ENCODE results near the gene MYO3A.

The MYO3A gene

GRCh38 chr10:26232174-26232573 lies 298.1 kb downstream of the MYO3A start:
- no peaks in the 10 kb centered on the region for H3K9me3 ChIP-seq (replicated peaks in 1 of 2; ENCODE audit: control insufficient read depth in 2 of 2, insufficient read depth in 1 of 2, low read depth in 1 of 2, low read length in 2 of 2)
- no peak overlapping the region for H4K8ac ChIP-seq (ENCODE audit: low read depth, low read length)
- H3K27me3 ChIP-seq (ENCODE audit: control insufficient read depth in 3 of 3, insufficient read depth in 3 of 3, low read depth in 1 of 3, low read length in 3 of 3) = no peaks in the 10 kb centered on the region
- no peak overlapping the region for H2BK120ac ChIP-seq (ENCODE audit: low read depth, low read length)
- no peak overlapping the region for H3K4me2 ChIP-seq (ENCODE audit: insufficient read depth, low read length, poor library complexity, severe bottlenecking)
- H3K18ac ChIP-seq (ENCODE audit: low read length) = no peak overlapping the region
- H3K36me3 ChIP-seq (replicated peaks in 1 of 2; ENCODE audit: control insufficient read depth in 2 of 2, insufficient read depth in 2 of 2, low read length in 2 of 2) = no peaks in the 10 kb centered on the region
- no peak overlapping the region for H3K9ac ChIP-seq (ENCODE audit: low read depth, low read length, poor library complexity)
- H3K23ac ChIP-seq (ENCODE audit: low read depth, low read length, poor library complexity) = no peak overlapping the region
- no CpG with 5 or more reads among the region's 5 CpGs for WGBS, 2 donors (ENCODE audit: extremely low coverage in 2 of 2, insufficient read length in 2 of 2, insufficient replicate concordance in 1 of 2)
- no peaks in the 10 kb centered on the region for H3K4me1 ChIP-seq (ENCODE audit: control insufficient read depth in 2 of 2, insufficient read depth in 1 of 2, low read depth in 1 of 2, low read length in 2 of 2)
- no peaks in the 10 kb centered on the region for H3K79me1 ChIP-seq (ENCODE audit: low read depth, low read length)
- no peak overlapping the region for H3K4ac ChIP-seq (ENCODE audit: low read length)
- H3K4me3 ChIP-seq (ENCODE audit: low read length in 2 of 2) = no peak overlapping the region
- no peak overlapping the region for H2BK12ac ChIP-seq (ENCODE audit: low read length)
- no peak overlapping the region for H4K91ac ChIP-seq (ENCODE audit: low read depth, low read length, poor library complexity)
- H2BK5ac ChIP-seq (ENCODE audit: low read length) = no peak overlapping the region
- DNase-seq (ENCODE audit: low spot score) = no peak
- no peak overlapping the region for H2AFZ ChIP-seq (ENCODE audit: low read length)
- H3K27ac ChIP-seq (replicated peaks; ENCODE audit: low read length) = no peak overlapping the region
- H2BK15ac ChIP-seq (ENCODE audit: low read length) = no peak overlapping the region
- no peak overlapping the region for H3K14ac ChIP-seq (ENCODE audit: low read length)
- H2AK5ac ChIP-seq (ENCODE audit: low read depth, low read length) = no peak overlapping the region

GRCh38 chr10:26235761-26236160 lies 301.7 kb downstream of the MYO3A start:
- no peak overlapping the region for H3K4ac ChIP-seq (ENCODE audit: low read length)
- no peak overlapping the region for H3K4me2 ChIP-seq (ENCODE audit: insufficient read depth, low read length, poor library complexity, severe bottlenecking)
- DNase-seq (ENCODE audit: low spot score) = no peak
- no peak overlapping the region for H3K27ac ChIP-seq (replicated peaks; ENCODE audit: low read length)
- no peak overlapping the region for H2BK15ac ChIP-seq (ENCODE audit: low read length)
- H3K23ac ChIP-seq (ENCODE audit: low read depth, low read length, poor library complexity) = no peak overlapping the region
- H3K4me1 ChIP-seq (ENCODE audit: control insufficient read depth in 2 of 2, insufficient read depth in 1 of 2, low read depth in 1 of 2, low read length in 2 of 2) = peaks cover 0 to 1% of the 10 kb centered on the region in 2 donors
- no peak overlapping the region for H3K14ac ChIP-seq (ENCODE audit: low read length)
- no peak overlapping the region for H2BK120ac ChIP-seq (ENCODE audit: low read depth, low read length)
- H2BK12ac ChIP-seq (ENCODE audit: low read length) = no peak overlapping the region
- no peak overlapping the region for H2AFZ ChIP-seq (ENCODE audit: low read length)
- H2BK5ac ChIP-seq (ENCODE audit: low read length) = no peak overlapping the region
- no peak overlapping the region for H3K4me3 ChIP-seq (ENCODE audit: low read length in 2 of 2)
- H4K8ac ChIP-seq (ENCODE audit: low read depth, low read length) = no peak overlapping the region
- H3K18ac ChIP-seq (ENCODE audit: low read length) = no peak overlapping the region
- no peak overlapping the region for H3K9ac ChIP-seq (ENCODE audit: low read depth, low read length, poor library complexity)
- peaks cover 0 to 2% of the 10 kb centered on the region in 2 donors for H3K9me3 ChIP-seq (replicated peaks in 1 of 2; ENCODE audit: control insufficient read depth in 2 of 2, insufficient read depth in 1 of 2, low read depth in 1 of 2, low read length in 2 of 2)
- H3K79me1 ChIP-seq (ENCODE audit: low read depth, low read length) = no peaks in the 10 kb centered on the region
- peaks cover 0 to 2% (median 2%) of the 10 kb centered on the region in 3 experiments for H3K27me3 ChIP-seq (ENCODE audit: control insufficient read depth in 3 of 3, insufficient read depth in 3 of 3, low read depth in 1 of 3, low read length in 3 of 3)
- no CpG with 5 or more reads among the region's 6 CpGs for WGBS, 2 donors (ENCODE audit: extremely low coverage in 2 of 2, insufficient read length in 2 of 2, insufficient replicate concordance in 1 of 2)
- H4K91ac ChIP-seq (ENCODE audit: low read depth, low read length, poor library complexity) = no peak overlapping the region
- H2AK5ac ChIP-seq (ENCODE audit: low read depth, low read length) = no peak overlapping the region
- H3K36me3 ChIP-seq (replicated peaks in 1 of 2; ENCODE audit: control insufficient read depth in 2 of 2, insufficient read depth in 2 of 2, low read length in 2 of 2) = no peaks in the 10 kb centered on the region

GRCh38 chr10:26238378-26238777 lies 304.3 kb downstream of the MYO3A start:
- no peak overlapping the region for H2AFZ ChIP-seq (ENCODE audit: low read length)
- no peaks in the 10 kb centered on the region for H3K79me1 ChIP-seq (ENCODE audit: low read depth, low read length)
- no peak overlapping the region for H3K18ac ChIP-seq (ENCODE audit: low read length)
- no peak overlapping the region for H2BK5ac ChIP-seq (ENCODE audit: low read length)
- no peaks in the 10 kb centered on the region for H3K36me3 ChIP-seq (replicated peaks in 1 of 2; ENCODE audit: control insufficient read depth in 2 of 2, insufficient read depth in 2 of 2, low read length in 2 of 2)
- H3K9me3 ChIP-seq (replicated peaks in 1 of 2; ENCODE audit: control insufficient read depth in 2 of 2, insufficient read depth in 1 of 2, low read depth in 1 of 2, low read length in 2 of 2) = peaks cover 0 to 2% of the 10 kb centered on the region in 2 donors
- no peak overlapping the region for H2AK5ac ChIP-seq (ENCODE audit: low read depth, low read length)
- H4K8ac ChIP-seq (ENCODE audit: low read depth, low read length) = no peak overlapping the region
- no peak overlapping the region for H3K23ac ChIP-seq (ENCODE audit: low read depth, low read length, poor library complexity)
- H2BK120ac ChIP-seq (ENCODE audit: low read depth, low read length) = no peak overlapping the region
- no peak overlapping the region for H3K4ac ChIP-seq (ENCODE audit: low read length)
- H3K27ac ChIP-seq (replicated peaks; ENCODE audit: low read length) = no peak overlapping the region
- no peak overlapping the region for H2BK15ac ChIP-seq (ENCODE audit: low read length)
- no peak overlapping the region for H2BK12ac ChIP-seq (ENCODE audit: low read length)
- H4K91ac ChIP-seq (ENCODE audit: low read depth, low read length, poor library complexity) = no peak overlapping the region
- no peak overlapping the region for H3K9ac ChIP-seq (ENCODE audit: low read depth, low read length, poor library complexity)
- no peak overlapping the region for H3K14ac ChIP-seq (ENCODE audit: low read length)
- no peak overlapping the region for H3K4me3 ChIP-seq (ENCODE audit: low read length in 2 of 2)
- peaks cover 0 to 8% of the 10 kb centered on the region in 2 donors for H3K4me1 ChIP-seq (ENCODE audit: control insufficient read depth in 2 of 2, insufficient read depth in 1 of 2, low read depth in 1 of 2, low read length in 2 of 2)
- H3K4me2 ChIP-seq (ENCODE audit: insufficient read depth, low read length, poor library complexity, severe bottlenecking) = no peak overlapping the region
- DNase-seq (ENCODE audit: low spot score) = no peak
- peaks cover 0 to 10% (median 2%) of the 10 kb centered on the region in 3 experiments for H3K27me3 ChIP-seq (ENCODE audit: control insufficient read depth in 3 of 3, insufficient read depth in 3 of 3, low read depth in 1 of 3, low read length in 3 of 3)
- no CpG with 5 or more reads among the region's 2 CpGs for WGBS, 2 donors (ENCODE audit: extremely low coverage in 2 of 2, insufficient read length in 2 of 2, insufficient replicate concordance in 1 of 2)

GRCh38 chr10:26242706-26243350 lies 308.8 kb downstream of the MYO3A start:
- Histone ChIP-seq H3K23ac (ENCODE audit: low read depth, low read length, poor library complexity) (no peak overlapping the region), H4K91ac (ENCODE audit: low read depth, low read length, poor library complexity) (no peak overlapping the region), H3K9ac (ENCODE audit: low read depth, low read length, poor library complexity) (no peak overlapping the region), H3K36me3 (replicated peaks in 1 of 2; ENCODE audit: control insufficient read depth in 2 of 2, insufficient read depth in 2 of 2, low read length in 2 of 2) (no peaks in the 10 kb centered on the region), H2BK15ac (ENCODE audit: low read length) (no peak overlapping the region), H3K9me3 (replicated peaks in 1 of 2; ENCODE audit: control insufficient read depth in 2 of 2, insufficient read depth in 1 of 2, low read depth in 1 of 2, low read length in 2 of 2) (peaks cover 0 to 2% of the 10 kb centered on the region in 2 donors), H3K18ac (ENCODE audit: low read length) (no peak overlapping the region), H2BK120ac (ENCODE audit: low read depth, low read length) (no peak overlapping the region), H2BK12ac (ENCODE audit: low read length) (no peak overlapping the region), H3K4me1 (ENCODE audit: control insufficient read depth in 2 of 2, insufficient read depth in 1 of 2, low read depth in 1 of 2, low read length in 2 of 2) (peaks cover 0 to 11% of the 10 kb centered on the region in 2 donors), H2AK5ac (ENCODE audit: low read depth, low read length) (no peak overlapping the region), H3K79me1 (ENCODE audit: low read depth, low read length) (no peaks in the 10 kb centered on the region), H2AFZ (ENCODE audit: low read length) (no peak overlapping the region), H3K27ac (replicated peaks; ENCODE audit: low read length) (no peak overlapping the region), H3K4me3 (ENCODE audit: low read length in 2 of 2) (no peak overlapping the region), H3K27me3 (ENCODE audit: control insufficient read depth in 3 of 3, insufficient read depth in 3 of 3, low read depth in 1 of 3, low read length in 3 of 3) (peaks cover 0 to 21% (median 2%) of the 10 kb centered on the region in 3 experiments), H3K4me2 (ENCODE audit: insufficient read depth, low read length, poor library complexity, severe bottlenecking) (no peak overlapping the region), H4K8ac (ENCODE audit: low read depth, low read length) (no peak overlapping the region), H3K14ac (ENCODE audit: low read length) (no peak overlapping the region), H2BK5ac (ENCODE audit: low read length) (no peak overlapping the region), H3K4ac (ENCODE audit: low read length) (no peak overlapping the region)
- no CpG with 5 or more reads among the region's 5 CpGs for WGBS, 2 donors (ENCODE audit: extremely low coverage in 2 of 2, insufficient read length in 2 of 2, insufficient replicate concordance in 1 of 2)
- DNase-seq (ENCODE audit: low spot score) = peak; percentile 71

All from neuronal stem cell (in vitro differentiated cells).